Stimulated activated CD4-positive, alpha-beta T cell treated with anti-CD3 and anti-CD28 coated beads, Interleukin-2, amount 100 ng/mL, for 24 hours (primary cell): ENCODE data around the gene C21orf91.

Source experiments
- DNase-seq, 2 donors: peaks; one replicate each; pipeline ENCODE4 v3.0.0-alpha.2; 2020

C21orf91 gene

GRCh38 chr21:17819114-17819876, at the start of gene C21orf91:
TSS of gene C21orf91 (minus strand) at chr21:17819356. CDS start at chr21:17818318, 1,038 bp downstream.
- DNase-seq, result peak; percentile 83 to 87

GRCh38 chr21:17866590-17866989, 47.4 kb upstream of the C21orf91 start:
- no peak for DNase-seq

- DNase-seq, result no peak
These were observed 40.5 kb upstream of the C21orf91 start for GRCh38 chr21:17859661-17860060.

GRCh38 chr21:17858747-17859146, 39.6 kb upstream of the C21orf91 start:
- no peak for DNase-seq

GRCh38 chr21:17854745-17855144, 35.6 kb upstream of the C21orf91 start:
- DNase-seq, result no peak

- no peak for DNase-seq
These were observed 34.5 kb upstream of the C21orf91 start for GRCh38 chr21:17853393-17854275.

GRCh38 chr21:17848228-17848627, 29.1 kb upstream of the C21orf91 start:
- DNase-seq, result no peak

- no peak for DNase-seq
These were observed 21.9 kb upstream of the C21orf91 start for GRCh38 chr21:17841103-17841502.

- no peak for DNase-seq
These were observed 15.6 kb upstream of the C21orf91 start for GRCh38 chr21:17834639-17835354.

GRCh38 chr21:17829472-17829871, 10.3 kb upstream of the C21orf91 start:
- DNase-seq, result no peak

- DNase-seq, result no peak
These were observed 9.1 kb upstream of the C21orf91 start for GRCh38 chr21:17828223-17828622.

- no peak for DNase-seq
These were observed 4.7 kb upstream of the C21orf91 start for GRCh38 chr21:17823846-17824245.

- no peak for DNase-seq
These were observed 2.0 kb upstream of the C21orf91 start for GRCh38 chr21:17821121-17821520.

- no peak for DNase-seq
These were observed 697 bp upstream of the C21orf91 start for GRCh38 chr21:17819877-17820229.

GRCh38 chr21:17818186-17819113, 706 bp downstream of the C21orf91 start:
- peak; percentile 48 to 54 for DNase-seq

GRCh38 chr21:17813353-17813752, 5.8 kb downstream of the C21orf91 start:
- no peak for DNase-seq

GRCh38 chr21:17805966-17806365, 13.2 kb downstream of the C21orf91 start:
- no peak for DNase-seq

- no peak for DNase-seq
These were observed 15.6 kb downstream of the C21orf91 start for GRCh38 chr21:17803536-17803935.

- no peak for DNase-seq
These were observed 16.6 kb downstream of the C21orf91 start for GRCh38 chr21:17802572-17802971.

- DNase-seq, result no peak
These were observed 19.6 kb downstream of the C21orf91 start for GRCh38 chr21:17799414-17800164.

- no peak for DNase-seq
These were observed 20.4 kb downstream of the C21orf91 start for GRCh38 chr21:17798796-17799195.
